ENCODE data around the gene CPT1C.
A peak's percentile ranks its signal among the peaks of the same experiment; 100 is the strongest.
"Not testable (repeated sequence)": the region's sequence is repeated elsewhere in the genome, so short reads cannot be mapped to it uniquely, and the experiment has no call there.

Gene CPT1C

DNA sequence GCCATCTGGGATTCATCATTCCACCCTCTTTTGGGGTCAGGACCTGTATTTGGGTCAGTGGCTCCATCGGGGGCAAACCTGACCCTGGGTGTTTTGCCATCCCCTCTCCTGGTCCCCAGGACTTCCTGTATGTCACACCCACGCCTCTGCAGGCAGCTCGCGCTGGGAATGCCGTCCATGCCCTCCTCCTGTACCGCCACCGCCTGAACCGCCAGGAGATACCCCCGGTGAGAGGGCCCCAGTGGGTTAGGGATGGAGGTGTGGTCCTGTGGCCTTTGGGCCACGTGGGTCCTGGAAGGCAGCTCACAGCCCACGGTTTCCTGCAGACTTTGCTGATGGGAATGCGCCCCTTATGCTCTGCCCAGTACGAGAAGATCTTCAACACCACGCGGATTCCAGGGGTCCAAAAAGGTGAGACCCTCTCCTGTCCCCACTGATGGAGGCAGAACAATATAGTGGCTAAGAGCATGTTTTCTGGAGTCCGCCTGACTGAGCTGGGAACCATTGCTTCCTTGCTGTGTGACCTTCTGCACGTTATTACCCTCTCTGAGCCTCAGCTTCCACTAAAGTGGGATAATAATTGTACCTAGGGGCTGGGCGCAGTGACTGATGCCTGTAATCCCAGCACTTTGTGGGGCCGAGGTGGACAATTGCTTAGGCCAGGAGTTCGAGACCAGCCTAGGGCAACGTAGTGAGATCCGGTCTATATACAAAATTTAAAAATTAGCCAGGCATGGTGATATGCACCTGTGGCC, 14.1 kb downstream of the CPT1C start:
- no peak for DNase-seq (ENCODE audit: low read depth, low spot score)

GRCh38 chr19:49705919-49706318, 15.0 kb downstream of the CPT1C start:
- no peak for DNase-seq (ENCODE audit: low read depth, low spot score)

- no peak for DNase-seq (ENCODE audit: low read depth, low spot score)
These were observed 19.5 kb downstream of the CPT1C start for GRCh38 chr19:49710372-49710951.

DNA sequence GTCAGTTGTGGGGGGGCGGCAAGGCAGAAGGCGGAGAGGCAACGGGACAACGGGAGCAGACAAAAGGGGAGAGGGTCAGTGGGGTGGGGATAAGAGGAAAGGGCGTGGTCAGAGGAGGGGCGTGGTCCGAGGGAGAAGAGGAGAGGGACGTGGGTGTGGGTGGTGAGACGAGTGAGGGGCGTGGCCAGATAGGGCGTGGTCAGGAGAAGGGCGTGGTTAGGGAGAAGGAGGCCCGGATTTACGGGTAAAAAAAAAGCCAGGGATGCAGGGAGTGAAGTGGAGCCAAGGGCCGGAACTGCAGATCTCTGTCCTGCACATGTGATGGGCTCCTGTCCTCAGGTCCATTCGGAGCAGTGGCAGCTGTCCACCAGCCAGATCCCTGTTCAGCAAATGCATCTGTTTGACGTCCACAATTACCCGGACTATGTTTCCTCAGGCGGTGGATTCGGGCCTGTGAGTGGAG, 21.5 kb downstream of the CPT1C start:
- no peak for DNase-seq (ENCODE audit: low read depth, low spot score)

DNA sequence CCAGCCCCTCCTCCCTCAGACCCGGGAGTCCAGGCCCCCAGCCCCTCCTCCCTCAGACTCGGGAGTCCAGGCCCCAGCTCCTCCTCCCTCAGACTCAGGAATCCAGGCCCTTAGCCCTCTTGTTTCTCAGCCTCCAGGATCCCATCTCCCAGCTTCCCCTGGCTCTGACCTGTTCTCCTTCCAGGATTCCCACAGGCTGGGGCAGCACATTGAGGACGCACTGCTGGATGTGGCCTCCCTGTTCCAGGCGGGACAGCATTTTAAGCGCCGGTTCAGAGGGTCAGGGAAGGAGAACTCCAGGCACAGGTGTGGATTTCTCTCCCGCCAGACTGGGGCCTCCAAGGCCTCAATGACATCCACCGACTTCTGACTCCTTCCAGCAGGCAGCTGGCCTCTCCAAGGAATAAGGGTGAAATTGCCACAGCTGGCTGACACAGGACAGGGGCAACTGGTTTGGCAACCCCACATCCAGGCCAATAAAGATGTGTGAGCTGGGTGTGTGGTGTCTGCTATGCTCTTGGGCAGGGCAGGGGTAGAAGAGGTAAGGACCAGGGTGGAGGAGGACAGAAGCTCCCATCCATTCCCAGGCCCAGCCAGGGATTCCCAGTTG, 22.4 kb downstream of the CPT1C start:
- no peak for DNase-seq (ENCODE audit: low read depth, low spot score)

DNA sequence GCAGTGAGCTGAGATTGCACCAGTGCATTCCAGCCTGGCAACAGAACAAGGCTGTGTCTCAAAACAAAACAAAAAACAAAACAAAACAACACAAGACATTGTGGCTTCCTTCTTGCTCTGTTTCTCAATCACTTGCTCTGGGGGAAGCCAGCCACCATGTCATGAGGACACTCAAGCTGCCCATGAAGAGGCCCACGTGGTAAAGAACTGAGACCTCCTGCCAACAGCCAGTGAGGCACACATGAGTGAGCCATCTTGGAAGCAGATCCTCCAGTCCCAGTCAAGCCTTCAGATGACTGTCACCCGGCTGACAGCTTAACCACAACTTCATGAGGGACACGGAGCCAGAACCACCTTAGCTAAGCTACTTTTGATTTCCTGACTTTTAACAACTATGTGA, 25.2 kb downstream of the CPT1C start:
- no peak for DNase-seq (ENCODE audit: low read depth, low spot score)

DNA sequence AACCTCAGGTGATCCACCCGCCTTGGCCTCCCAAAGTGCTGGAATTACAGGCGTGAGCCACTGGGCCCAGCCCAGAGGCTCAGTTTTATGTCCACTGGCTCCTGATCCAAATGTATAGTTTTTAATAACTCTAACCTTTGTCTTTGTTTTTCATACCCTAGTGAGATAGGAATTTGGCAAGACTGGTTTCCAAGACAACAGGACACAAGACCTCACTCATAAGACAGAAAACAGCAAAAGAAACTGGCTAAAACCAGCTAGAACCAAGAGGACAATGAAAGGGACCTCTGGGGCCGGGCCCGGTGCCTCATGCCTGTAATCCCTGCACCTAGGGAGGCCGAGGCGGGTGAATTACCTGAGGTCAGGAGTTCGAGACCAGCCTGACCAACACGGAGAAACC, 27.6 kb downstream of the CPT1C start:
- no peak for DNase-seq (ENCODE audit: low read depth, low spot score)

- DNase-seq (ENCODE audit: low read depth, low spot score): no peak
These were observed 28.1 kb downstream of the CPT1C start for GRCh38 chr19:49718991-49719390.

DNA sequence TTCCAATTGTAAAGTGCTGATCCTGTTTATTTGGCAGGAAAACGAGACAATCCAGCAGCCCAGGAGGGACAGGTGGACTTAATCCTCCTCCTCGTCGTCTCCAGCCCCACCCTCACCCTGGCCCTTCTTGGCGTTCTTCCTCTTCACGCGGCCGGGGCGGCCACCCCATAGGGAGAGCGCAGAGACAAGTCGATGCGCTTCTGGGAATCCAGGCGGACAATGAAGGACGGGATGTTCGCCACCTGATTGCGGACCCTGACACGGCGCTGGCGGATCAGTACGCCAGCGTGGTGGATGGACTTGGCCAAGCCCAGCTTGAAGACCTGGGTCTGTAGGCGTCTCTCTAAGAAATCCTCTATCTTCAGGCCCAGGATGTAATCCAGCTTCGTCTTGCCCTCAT, 28.5 kb downstream of the CPT1C start:
- not testable (repeated sequence) for DNase-seq (ENCODE audit: low read depth, low spot score)

GRCh38 chr19:49727217-49728030, 36.5 kb downstream of the CPT1C start:
- no peak for DNase-seq (ENCODE audit: low read depth, low spot score)

GRCh38 chr19:49730166-49730565, 39.2 kb downstream of the CPT1C start:
- DNase-seq (ENCODE audit: low read depth, low spot score): no peak

DNA sequence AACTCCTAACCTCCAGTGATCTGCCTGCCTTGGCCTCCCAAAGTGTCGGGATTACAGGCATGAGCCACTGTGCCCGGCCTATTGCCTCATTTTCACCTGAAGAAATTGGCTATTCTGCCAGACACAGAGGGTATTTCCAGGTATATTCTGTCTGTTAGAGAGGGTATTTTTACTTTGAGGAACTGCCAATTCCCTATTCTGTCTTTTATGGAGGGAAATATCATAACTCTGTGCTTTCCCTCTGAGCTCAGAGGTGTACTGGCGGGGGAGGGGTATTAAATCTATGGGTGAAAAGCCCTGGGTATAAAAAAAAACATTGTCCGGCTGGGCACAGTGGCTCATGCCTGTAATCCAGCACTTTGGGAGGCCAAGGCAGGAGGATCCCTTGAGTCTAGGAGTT, 47.4 kb downstream of the CPT1C start:
- DNase-seq (ENCODE audit: low read depth, low spot score): no peak

DNA sequence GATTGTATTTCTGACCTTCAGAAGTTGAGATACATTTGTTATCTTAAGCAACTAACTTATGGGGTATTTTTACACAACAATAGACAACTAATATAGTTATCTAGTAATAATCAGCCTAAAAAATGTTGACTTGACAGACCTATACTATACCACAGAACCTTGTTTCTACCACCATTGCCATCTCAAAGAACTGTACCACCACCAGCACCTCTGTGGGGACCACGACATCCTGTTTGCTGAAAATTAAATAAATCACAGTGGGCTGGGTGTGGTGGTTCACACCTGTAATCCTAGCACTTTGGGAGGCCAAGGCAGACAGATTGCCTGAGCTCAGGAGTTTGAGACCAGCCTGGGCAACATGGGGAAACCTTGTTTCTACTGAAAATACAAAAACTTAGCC, 48.2 kb downstream of the CPT1C start:
- no peak for DNase-seq (ENCODE audit: low read depth, low spot score)

- no peak for DNase-seq (ENCODE audit: low read depth, low spot score)
These were observed 49.0 kb downstream of the CPT1C start for GRCh38 chr19:49739933-49740332.

GRCh38 chr19:49741210-49741844, 50.4 kb downstream of the CPT1C start:
- no peak for DNase-seq (ENCODE audit: low read depth, low spot score)

DNA sequence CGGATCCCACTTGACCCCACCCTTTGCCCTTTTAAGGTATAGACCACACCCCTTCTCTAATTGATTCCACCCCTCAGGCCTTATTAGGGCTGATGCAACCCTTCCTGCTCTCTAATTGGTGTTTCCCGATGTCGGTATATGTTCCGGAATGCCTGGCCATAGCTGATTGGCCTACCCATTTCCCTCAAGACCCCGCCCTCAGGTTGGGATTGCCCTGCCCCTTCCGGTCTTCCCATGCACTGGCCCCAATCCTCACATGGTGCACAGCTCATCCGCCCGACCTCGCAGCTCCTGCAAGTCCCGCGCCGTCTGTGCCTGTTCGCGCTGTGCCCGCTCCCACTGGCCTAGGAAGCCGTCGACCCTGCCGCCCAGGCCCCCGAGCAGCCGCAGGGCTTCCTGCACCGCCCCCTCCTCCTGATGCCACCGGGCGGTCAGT, 54.0 kb downstream of the CPT1C start:
- no peak for DNase-seq (ENCODE audit: low read depth, low spot score)

DNA sequence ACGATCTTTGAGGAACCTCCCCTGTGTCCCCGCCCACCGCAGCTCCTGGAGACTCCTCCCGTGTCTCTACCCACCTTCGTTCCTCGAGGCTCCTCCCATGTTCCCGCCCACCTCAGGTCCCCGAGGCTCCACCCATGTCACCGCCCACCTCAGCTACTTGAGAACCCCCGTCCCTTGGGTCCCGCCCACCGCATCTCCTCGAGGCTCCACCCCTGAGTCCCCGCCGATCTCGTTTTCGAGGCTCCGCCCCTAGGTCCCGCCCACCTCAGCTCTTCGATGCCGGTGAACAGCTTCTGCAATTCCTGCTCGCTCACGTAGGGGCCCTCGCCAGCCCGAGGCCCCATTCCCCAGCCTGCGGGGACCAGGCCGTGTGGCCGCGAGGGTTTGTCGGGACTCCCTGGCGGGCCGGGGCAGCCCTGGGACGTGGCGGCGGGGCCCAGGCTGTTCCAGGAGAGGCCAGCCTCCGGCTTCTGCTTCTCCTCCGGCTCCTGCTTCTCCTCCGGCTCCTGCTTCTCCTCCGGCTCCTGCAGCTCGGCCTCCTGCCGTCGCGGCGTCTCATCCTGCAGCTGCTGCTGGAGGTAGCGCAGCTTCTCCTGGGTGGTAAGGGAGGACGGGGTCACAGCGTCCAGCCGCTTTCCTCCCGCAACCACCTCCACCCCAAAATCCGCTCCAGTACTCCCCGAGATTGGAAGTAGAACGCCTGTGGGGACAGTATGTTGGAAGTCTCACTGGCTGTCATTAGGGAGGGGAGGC, 55.5 kb downstream of the CPT1C start:
- peak; percentile 8 for DNase-seq (ENCODE audit: low read depth, low spot score)

DNA sequence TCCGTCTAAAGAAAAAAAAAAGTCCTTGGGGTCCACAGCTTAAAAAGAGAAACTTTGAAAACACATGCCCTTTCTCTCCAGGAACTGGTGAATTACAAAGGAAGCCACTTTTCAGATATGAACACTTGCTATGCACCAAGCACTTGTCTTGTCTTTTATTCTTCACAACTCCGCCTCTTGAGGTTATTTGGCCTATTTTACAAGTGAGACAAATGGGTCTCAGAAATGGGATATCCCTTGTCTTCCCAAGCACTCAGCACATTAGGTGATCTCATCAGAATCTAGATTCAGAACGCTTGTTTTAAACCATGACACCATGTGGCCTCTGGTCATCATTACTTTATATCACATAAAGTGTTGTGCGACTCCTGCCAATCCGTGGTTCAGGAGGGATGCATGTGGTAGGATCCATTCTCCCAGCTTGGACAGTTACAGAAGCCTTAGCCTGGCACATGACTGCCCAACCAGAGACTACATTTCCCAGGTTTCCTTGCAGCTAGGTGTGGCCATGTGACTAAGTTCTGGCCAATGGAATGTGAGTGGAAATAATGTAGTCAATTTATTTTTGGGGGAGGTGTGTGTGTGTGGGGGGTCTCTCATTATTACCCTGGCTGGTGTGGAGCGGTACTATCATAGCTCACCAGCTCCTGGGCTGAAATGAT, 58.3 kb downstream of the CPT1C start:
- no peak for DNase-seq (ENCODE audit: low read depth, low spot score)

DNA sequence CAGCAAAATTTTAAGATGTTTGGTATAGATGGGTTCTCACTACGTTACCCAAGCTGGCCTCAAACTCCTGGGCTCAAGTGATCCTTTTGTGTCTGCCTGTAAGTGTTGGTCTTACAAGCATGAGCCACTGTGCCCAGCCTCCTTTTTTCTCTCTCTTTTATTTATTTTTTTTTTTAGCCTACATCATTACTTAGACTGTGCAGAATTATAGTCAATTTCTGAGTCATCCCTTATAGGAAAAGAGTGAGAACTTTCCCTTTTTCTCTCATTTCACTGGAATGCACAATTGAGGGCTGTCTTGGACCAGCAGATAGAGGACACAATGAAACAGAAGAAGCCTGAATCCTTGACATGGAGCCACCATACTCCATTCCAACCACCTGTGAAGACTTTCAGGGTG, 58.9 kb downstream of the CPT1C start:
- no peak for DNase-seq (ENCODE audit: low read depth, low spot score)

DNA sequence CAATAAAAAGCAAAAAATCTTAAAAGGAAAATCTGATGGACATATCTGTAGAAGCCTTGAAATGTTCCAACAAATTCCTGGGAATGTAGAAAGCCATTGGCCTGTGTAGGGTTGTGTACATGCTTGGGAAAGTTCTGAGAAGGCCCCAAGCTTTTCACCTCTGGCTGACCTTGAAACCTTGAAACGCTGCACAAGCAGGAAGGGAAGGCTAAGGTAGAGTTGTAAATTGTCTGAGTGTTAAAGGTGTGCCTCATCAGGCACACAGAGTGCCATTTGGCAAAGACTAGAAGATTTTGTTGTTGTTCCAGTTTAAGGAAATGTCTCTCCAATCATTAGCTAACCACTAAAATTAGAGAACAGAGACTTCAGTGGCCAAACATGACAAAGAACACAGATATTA, 61.8 kb downstream of the CPT1C start:
- DNase-seq (ENCODE audit: low read depth, low spot score): no peak

Data from activated CD4-positive, CD25-positive, alpha-beta regulatory T cell treated with anti-CD3 and anti-CD28 coated beads, Interleukin-2, amount 50 U/mL, for 16 hours (primary cell).